HG02759 (cell line): ENCODE measurements around the gene PTBP2.

Experiments
- ATAC-seq: cut with Tn5 transposase; IDR thresholded peaks from one replicate; pipeline ENCODE4 v1.9.1; 2021; ENCODE audit warnings: mild to moderate bottlenecking, moderate library complexity; ENCODE audit not compliant: unreplicated experiment

PTBP2 gene

GRCh38 chr1:96815914-96816313, 94.3 kb downstream of the PTBP2 start:
- no peak for ATAC-seq

DNA sequence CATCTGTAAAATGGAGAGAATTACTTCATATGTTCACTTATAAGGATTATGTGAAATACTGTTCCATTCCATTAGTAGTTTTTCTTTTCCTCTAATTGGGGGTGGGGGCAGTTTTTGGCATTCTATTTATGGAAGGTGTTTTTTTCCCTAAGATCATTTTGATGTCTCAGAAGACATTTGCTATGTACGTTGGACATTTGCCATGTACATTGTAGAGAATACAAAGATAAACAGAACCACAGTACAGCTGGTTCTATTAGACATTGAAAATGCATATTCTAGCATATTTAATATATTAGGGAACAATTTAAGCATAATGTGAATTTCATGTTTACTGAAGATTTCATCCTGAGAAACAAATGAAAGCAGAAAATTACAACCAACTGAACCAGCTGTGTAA, 98.5 kb downstream of the PTBP2 start:
- ATAC-seq: no peak

GRCh38 chr1:96820671-96821070, 99.1 kb downstream of the PTBP2 start:
- ATAC-seq: no peak

GRCh38 chr1:96825231-96825630, 103.6 kb downstream of the PTBP2 start:
- no peak for ATAC-seq

GRCh38 chr1:96825950-96826576, 104.5 kb downstream of the PTBP2 start:
- ATAC-seq: no peak

- no peak for ATAC-seq
Observed at GRCh38 chr1:96833376-96833775, 111.8 kb downstream of the PTBP2 start.

DNA sequence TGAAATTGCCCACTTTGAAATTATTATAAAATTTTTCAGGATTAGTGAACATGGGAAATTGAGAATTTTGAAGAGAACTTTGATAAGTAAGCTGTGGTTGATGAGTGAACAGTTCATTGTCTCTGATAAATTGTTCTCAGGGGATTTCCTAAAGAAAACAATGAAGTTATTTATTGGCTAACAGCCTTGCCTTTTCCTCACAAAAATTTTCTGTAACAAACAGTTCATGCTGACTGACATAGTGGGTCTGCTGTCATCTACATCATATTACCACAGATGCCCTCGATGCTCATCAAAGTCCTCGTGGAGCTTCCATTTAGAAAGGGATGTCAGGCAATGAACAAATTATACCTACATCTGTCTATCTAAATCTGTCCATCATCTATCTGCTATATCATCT, 113.4 kb downstream of the PTBP2 start:
- no peak for ATAC-seq

- no peak for ATAC-seq
Observed at GRCh38 chr1:96837057-96837780, 115.6 kb downstream of the PTBP2 start.

- ATAC-seq: no peak
Observed at GRCh38 chr1:96837781-96838216, 116.2 kb downstream of the PTBP2 start.

- no peak for ATAC-seq
Observed at GRCh38 chr1:96840396-96840795, 118.8 kb downstream of the PTBP2 start.

DNA sequence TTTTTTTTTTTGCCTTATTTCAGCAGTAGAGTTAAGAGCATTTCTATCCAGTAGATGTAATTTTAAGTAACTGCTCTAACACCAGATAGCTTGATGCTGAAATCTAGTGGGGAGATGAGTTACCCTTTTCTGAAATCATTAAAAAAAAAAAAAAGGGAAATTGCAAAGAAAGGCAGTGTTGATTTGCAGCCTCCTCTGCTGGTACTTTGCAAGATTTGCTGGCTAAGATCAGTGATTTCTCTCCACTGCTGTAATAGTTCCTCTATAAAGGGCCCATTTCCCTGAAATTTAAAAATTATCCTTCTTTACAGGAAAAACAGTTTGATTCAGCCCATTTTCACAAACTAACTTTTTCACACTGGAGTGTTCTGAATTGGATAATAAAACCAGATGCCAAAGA, 120.6 kb downstream of the PTBP2 start:
- ATAC-seq: no peak

DNA sequence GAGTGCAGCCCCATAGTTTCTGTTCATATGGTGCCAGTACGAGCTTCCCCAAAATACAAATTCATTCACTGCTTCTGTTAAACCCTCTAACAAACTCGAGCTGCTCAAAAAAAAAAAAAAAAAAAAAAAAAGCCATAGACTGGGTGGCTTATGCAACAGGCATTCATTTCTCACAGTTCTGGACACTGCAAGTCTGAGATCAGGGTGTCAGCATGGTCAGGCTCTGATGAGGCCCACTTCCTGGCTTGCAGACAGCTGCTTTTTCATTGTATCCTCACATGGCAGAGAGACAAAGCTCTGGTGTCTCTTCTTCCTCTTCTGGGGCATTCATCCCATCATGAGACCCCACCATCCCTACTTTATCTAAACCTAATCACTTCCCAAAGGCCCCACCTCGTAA, 121.6 kb downstream of the PTBP2 start:
- no peak for ATAC-seq

- ATAC-seq: no peak
Observed at GRCh38 chr1:96843601-96844000, 122.0 kb downstream of the PTBP2 start.

DNA sequence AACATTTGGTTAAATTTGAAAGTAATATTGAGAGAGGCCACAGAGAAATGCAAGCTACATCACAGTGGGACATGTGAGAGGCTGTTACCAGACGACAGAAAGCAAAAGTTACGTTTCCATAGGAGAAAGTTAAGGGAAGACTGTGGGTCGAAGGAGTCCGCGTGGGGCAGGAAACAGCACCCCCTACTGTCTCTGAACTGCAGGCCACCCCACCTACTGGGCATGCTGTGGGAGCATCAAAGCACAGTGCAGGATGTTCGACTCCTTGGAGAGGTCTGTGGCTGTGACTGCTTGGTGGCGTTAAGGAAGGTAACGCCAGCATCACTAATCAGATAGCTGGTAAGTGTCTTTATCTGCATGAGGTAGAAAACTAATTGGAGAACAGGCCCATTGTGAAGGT, 123.9 kb downstream of the PTBP2 start:
- ATAC-seq: peak; percentile 86

GRCh38 chr1:96861836-96862235, 140.3 kb downstream of the PTBP2 start:
- no peak for ATAC-seq

DNA sequence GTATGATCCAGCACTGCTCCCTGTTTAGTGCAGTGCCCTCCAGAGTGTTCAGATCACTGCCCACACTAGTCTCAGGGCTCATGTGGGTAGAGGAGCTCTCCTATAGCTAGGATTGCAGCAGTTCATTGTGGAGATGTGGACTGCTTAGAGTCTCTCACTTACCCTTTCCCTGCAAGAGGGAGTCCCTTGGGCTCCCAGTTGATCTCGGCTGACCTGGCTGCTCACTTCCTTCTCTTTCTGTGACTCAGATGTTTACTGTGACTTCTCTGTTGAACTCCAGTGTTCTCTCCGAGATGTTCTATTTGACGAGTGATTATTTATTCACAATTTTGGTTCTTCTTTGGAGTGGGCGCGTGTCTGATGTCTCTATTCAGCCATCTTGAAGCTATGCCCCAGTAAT, 141.9 kb downstream of the PTBP2 start:
- no peak for ATAC-seq
